ENCODE measurements around the gene BRCC3. TPM values are rescaled to one million over a fixed set of nuclear protein-coding genes. Genes with fewer than 3 reads are reported as not detected.

Gene BRCC3
- polyA plus RNA-seq, 1 donor: 32.6 TPM

DNA sequence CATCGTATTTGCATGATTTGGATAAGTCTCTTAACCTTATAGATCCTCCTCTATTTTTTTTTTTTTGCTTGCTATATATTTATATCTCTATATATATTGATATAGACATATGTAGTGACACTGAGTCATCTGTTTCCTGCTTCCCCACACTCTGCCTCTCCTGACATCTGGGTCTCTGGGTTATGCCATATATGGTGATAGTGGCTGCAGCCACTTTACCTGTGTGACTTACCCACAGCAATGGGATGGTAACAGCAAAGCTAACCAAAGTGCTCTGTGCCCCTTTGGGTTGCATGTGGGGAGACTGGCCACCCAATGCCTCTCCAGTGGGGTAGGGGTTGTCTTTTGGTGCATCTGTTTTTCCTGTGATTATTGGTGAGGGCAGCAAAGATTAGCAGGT is 14.8 kb upstream of the BRCC3 start:
- DNase-seq: no peak

DNA sequence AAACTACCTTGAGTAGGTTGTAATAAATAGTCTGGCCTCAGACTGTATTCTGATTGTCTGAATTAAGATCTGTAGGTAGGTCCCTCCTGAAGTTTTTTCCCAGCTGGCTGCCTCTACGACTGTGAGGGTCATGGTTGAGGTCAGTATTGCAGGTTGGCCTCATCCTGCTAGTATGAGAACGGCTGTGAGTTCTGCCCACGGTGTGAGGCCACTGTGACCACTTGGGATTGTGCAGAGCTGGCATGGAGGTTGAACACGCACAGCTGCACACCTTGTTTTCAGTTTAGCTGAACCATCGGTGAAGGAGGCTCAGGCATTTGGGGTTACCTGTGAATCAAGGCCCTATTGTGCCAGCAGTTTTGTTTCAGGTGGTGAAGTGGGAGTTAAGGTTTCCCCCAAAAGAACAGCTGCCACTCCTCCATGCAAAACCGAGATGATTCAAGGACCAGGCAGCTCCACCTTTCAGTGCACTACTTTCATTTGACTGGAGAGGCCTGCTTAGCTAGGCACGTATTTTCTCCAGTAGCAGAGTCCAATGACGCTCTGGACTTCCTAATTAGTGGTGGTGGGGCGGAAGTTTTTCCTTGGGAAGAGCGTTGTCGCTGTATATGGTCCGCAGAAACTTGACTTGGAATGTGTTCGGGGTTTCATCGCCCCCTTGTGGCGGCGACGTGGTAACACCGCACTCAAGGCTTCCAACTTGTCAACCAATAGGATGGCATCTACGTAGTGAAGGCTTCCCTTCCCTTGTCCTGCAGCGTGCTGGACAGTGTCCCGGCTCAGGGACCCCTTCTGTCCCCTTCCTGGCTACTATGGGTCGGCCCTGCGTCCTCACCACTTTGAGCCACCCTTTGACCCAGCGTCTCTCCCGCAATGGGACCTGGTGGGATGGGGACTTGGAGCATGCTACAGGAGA is 14.2 kb upstream of the BRCC3 start:
- DNase-seq: peak; percentile 61

DNA sequence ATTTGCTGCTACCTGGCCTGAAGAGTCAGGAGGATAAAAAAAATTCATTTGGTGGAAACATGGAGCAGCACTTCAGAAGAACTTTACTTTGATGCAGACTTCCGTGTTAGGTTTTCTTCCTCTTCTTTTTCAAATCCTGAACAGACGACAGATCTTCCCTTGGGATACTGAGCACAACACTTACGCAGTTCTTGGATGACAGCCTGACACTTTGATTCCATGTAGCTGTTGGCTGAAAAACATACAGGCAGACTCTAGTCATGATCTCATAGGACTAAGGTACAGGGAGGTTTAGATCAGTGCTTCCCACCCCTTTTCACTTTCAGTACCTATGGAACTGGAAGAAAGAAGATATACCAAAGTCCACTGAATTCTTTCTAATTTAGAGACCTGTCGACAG is 9.5 kb upstream of the BRCC3 start:
- no peak for DNase-seq

DNA sequence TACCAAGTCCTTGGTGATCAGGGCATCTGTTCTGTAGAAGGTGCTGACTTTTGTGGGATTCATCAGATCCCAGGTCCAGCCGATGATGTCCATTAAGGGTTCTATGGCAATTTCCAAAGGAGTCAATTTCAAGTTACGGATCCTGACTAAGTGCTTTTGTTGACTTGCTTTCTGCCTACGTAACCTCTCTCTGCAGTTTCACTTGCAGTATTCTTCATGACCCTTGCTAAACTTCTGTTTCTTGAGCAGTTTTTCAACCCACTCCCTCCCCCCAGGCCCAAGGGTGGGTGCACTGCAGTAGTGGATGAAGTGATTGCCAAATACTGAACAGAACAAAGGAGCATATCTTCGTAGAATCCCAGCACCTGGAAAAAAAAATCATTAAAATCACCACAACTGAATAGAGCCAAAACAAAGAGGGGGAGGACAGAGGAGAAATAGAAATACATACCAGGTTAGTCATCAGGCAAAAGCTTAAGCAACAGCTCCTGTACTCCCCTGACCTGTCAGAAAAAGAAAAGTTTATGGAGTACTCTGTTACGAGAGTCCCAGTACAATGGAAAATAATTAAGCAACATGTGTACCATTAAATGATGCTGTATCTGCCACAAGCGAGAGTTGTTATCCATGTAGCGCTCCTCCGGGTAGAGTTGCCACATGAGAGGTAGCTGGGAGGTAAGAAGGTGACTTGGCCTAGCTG is 6.1 kb upstream of the BRCC3 start:
- DNase-seq: no peak

DNA sequence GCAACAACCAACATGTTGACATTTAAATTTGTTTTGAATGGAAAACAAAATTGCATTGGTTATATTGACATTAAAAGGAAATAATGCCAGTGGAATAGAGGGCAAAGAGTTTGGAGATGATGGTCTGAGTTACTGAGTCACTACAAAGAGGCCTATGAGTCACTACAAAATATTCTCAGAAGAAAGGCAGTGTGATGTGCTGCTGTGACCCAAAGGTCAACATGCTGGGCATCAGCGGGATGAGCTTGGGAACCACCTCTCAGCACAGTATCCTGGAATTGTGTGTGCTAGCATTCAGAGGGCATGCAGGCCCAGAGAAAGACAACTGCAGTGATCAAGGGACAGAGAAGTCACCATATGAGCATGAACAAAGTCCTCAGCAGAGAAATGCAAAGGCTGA is 3.1 kb upstream of the BRCC3 start:
- DNase-seq: no peak

DNA sequence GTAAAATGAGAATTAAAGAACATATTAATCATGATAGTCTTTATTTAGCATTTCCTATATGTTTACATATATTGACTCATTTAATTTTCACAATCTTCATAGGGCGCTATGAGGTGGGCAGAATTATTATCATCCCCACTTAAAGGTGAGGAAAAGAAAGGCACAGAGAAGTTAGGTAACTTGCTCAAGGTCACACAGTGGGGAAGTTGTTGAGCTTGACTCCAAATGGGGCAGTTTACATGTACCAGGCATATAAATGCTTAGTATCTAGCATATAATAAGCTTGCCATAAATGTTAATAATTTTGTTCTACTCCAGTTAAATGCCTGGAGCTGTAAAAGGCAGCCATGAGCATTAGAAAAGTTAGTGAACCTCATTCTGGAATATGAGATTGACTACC is 1.9 kb upstream of the BRCC3 start:
- DNase-seq: no peak

DNA sequence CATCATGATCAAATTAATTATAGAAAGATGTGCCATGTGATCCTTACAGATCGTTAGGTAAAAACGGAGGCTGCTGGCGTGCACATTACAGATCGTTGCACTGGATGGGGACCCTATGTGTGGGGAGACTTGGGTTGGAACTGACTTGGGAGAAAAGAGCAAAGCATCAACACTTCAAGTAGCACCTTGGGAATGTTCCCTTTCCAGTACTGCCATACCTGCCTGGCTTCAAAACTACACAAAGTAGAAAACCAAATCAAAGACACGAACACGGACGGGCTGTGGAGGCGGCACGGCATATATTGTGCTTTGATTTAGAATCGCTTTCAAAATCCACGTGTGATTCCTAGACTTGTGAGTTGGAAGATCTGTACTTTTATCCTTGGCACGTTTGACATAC is 1.3 kb upstream of the BRCC3 start:
- DNase-seq: no peak

DNA sequence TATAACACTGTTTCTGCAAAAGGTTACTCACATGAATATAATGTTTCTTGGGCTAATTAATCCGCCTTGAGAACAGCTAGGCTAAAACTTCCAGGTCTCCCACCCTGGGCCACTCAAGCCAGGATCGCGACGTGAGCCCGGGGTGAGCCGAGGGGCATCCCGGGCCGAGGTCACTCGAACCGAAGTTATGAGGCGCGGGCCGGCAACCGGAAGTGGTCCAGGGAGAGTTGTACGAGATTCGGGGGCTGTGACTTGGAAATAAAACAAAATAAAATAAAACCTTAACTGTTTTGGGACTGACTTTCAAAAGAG is 689 bp upstream of the BRCC3 start:
- DNase-seq: no peak

DNA sequence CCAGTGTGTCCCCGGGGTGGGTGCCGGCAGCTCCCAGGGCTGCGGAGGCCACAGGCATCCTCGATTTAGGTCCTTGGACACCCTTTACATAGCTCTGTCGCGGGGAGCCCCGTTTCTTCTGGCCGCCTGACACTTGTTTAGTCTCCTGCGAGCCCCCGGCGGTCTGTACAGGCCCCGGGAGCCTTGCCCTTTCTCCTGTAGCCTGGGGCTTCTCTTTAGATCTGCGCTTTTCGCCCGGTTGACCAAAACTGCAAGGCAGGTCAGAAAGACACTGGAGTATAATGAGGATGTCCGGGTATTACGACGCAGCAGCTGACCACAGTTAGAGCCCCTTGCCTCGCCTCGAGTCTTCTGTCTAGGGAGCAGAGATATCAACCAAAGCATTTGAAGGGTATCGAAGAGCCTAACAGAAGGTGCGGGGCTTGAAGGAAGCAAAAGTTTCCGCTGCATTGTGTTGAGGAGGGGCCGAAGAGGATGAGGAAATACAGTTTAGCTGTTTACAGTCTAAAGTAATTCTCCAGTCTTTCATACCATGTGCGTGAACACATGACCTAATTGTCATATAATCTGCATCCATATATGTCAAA is 479 bp downstream of the BRCC3 start:
- no peak for DNase-seq

DNA sequence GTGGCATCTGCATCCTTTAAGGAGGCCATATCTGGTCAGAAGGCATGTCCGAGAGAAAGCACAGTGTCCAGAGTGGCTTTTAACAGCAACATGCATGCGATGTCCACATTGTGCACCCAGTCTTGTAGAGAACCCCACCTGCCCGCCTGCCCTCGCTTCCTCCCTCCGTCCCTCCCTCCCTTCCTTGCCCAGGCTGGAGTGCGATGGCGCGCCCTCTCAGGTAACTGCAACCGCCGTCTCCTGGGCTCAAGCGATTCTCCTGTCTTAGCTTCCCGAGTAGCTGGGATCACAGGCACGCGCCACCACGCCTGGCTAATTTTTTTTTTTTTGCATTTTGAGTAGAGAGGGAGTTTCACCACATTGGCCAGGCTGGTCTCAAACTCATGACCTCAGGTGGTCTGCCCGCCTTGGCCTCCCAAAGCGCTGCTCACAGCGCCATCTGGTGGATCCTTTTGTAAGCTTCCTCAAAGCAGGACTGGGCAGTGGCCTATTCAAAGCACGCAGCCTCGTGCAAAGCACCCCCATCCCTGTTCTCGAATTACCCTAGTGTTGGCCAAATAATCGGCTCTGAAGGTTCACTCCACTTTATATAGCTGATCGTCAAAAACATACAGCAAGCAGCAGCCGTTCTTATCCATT is 15.0 kb downstream of the BRCC3 start:
- DNase-seq: no peak

DNA sequence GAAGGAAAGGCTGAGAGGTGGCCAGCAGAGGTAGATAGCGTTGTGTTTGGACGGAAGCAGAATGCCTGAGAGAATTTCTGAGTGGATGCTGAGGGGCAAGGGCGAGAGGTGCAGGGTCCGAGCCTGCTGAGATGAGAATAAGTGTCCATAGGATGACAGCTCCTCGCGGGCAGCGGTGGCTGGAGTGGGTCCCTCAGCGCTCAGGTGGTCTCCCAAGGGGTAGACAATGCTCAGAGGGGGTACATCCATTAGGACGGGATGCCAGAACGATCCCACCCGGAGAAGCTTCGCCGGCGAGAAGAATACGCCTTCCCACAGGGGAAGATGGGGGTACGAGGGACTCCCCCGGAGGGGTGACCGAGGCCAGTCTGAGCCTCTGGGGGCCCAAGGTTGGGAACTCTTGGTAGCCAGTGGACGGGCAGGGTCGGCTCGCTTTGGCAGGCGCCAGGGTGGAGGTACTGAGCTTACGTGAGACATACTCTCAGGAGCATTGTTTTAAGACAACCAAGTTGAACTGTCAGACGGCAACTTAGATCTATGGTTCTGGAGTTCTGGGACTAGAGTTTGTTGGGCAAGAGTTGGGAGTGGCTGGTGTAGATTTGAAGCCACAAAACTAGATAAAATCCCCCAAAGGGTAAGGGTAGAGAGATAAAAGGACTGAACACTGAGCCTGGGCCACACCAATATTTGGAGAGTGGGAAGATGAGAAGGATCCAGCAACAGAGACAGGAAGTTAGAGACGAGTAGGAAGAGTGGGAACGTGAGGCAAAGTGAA is 15.8 kb downstream of the BRCC3 start:
- no peak for DNase-seq

DNA sequence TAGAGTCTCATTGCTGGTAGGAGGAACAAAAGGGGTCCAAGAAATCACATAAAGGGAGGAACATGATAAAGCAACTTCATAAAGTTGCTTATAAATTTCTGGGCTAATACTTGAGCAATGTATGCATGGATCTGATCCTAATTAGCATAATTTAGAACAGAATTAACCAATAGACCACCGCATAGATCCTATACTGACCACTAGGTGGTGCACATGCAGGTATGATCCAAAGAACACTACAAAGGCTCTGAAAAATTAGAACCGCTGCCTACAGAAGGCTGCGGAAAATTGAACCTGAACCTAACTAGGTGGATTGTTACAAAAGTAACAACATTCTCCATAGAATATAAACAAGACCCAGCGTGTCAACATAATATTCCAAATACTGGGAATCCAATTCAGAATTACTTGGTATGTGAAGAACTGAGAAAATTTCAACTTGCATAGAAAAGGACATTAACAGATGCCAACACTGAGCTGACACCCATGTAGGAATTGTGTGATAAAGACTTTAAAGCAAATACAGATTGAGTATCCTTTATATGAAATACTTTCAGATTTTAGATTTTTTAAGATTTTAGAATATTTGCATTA is 23.3 kb downstream of the BRCC3 start:
- no peak for DNase-seq

DNA sequence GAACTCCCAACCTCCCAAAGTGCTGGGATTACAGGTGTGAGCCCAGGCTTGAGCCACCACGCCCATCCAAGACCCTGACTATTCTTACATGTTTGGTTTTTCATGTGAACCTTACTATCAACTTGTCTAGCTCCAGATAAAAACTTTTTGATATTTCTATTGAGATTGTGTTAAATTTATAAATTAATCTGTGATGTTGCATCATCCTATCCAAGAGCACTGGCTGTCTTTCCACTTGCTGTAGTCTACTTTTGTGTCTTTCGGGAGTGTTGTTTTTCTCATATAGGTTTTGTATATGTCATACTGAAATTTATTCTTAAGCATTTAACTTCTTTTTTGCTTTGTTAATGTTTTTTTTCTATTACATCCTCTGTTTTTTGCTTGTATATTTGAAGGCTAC is 34.6 kb downstream of the BRCC3 start:
- no peak for DNase-seq

DNA sequence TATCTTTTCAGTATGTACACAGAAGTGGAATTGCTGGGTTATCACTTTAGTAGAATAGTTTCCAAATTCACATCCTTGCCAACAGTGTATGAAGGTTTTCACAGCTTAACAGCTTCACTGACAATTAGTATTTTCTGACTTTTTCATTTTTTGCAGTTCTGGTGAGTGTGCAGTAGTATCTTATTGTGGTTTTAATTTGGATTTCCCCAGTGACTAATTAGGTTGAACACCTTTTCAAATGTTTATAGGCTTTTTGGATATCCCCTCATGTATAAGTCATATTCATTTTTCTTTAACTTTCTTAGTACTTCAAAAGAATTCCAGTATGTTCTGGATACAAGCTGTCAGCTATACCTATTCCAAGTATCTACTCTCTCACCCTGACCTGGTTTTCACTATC is 37.1 kb downstream of the BRCC3 start:
- DNase-seq: no peak

DNA sequence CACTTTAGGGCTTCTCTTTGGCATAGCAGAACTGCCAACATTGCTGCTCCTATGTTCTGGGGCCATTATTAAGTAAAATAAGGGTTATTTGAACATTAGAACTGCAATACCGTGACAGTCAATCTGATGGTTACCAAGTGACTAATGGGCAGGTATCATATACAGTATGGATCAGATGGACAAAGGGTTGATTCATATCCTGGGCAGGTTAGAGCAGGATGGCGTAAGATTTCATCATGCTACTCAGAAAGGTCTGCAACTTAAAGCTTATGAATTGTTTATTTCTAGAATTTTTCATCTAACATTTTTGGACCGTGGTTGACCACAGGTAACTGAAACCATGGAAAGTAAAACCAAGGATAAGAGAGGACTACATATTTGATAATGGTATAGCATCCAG is 40.9 kb downstream of the BRCC3 start:
- DNase-seq: no peak

DNA sequence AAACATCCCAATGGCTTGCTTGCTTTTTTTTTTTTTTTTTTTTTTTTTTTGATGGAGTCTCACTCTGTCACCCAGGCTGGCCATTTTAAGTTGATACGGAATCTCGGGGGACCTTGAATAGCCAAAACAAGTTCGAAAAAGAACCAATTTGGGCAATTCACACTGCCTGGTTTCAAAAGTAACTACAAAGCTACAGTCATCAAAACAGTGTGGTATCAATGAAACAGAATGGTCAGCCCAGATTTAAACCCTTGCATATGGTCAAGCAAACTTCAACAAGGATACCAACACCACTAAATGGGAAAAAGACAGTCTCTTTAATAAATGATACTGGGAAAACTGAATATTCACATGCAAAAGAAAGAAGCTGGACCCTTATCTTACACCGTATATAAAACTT is 41.8 kb downstream of the BRCC3 start:
- no peak for DNase-seq

DNA sequence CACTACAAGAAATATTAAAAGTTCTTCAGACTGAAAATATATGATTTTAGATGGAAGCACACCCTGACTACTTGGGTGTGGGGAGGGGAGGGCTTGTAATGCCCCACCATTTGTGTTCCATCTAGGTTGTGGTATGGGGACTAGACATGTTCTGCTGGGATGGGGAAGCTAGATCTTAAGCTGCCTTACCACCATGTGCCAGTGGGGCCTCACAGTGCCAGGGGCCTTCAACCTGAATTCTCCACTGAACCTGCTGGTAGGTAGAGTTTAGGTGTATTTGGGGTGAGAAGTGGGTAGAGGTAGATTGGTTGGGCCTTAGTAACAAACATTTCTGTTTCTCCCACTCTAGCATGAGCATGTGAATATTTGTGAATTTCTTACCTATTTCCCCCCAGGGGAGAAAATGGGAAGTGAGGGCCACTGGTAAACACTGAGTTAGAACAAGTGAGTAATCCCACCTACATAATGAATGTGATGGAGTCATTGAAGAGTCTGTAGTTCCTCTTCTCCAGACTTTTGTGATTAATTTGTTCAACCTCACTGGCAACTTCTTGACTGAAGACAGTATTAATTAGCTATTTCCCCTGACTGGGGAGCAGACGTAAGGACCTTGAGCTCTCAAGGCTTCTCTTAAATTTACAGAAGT is 44.0 kb downstream of the BRCC3 start:
- DNase-seq: no peak

DNA sequence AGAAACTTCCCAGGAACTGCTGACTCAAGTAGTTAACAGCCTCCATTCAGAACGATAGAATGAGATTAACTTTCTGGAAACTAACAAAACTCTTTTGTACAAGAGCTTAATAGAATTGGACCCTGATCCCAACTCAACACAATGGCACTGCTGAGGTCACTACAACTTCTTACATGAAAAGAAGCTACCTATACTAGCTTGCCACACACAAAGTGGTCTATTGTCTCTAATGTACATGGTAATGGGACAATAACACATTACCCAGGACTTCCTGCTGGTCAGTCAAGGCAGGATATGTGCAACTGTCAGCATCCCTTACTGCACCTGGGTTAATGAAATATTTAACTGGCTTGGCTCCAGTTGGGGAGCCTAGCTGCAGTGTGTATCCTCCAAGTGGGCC is 56.2 kb downstream of the BRCC3 start:
- no peak for DNase-seq

DNA sequence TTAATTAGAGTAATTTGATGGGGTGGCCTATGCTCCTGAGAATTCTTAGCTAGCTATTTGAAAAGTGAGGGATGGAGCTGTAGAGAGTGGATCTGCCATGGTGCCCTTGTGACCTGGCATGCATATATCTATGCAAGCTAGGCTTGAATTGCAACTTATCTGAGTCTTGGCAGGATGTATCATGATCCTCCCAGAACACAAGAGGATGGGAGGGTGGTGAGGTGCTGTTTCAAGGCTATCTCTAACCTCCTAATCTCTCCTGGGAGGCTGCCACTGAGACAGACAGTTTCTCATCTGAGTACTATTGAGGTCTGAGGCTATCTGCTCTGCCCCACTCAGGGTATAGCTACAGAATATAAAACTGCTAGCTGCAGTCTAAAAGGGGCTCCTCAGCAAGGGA is 56.6 kb downstream of the BRCC3 start:
- no peak for DNase-seq

DNA sequence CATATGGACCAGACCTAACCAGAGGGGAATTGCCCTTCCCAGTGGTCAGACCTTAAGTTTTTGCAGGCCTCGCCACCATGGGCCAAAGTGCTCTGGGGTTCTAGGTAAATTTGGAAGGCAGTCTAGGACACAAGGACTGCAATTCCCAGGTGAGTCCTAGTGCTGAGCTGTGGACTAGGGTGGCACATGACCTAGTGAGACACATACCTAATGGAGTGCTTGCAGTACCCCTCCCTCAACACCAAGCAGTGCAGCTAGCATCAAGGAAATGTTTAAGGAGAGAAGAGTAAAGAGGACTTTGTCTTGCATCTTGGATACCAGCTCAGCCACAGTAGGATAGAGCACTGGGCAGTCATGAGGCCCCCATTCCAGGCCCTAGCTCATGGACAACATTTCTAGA is 60.8 kb downstream of the BRCC3 start:
- no peak for DNase-seq

DNA sequence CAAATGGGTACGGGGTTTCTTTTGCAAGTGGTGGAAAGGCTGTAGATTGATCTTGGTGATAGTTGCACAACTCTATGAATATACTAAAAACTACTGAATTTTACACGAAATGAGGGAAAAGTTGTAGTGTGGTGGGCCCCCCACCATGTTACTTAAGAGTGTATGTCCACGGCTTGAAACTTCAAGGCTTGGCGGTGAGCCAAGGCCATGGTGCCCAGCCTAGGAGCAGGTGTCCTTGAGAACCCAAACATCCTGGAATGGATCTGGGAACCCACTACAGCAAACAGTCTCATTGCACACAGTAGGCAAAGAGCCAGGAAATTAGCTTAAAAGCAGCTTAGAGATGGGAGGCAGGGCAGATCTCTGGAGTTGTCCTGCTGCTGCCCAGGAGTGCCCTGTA is 62.9 kb downstream of the BRCC3 start:
- no peak for DNase-seq

All from left kidney (tissue), 2 donors.